H7 (cell line): Measurements from ENCODE around the gene MPPED2. TPM values are rescaled to one million over a fixed set of nuclear protein-coding genes. Genes with fewer than 3 reads are reported as not detected.

Experiments
- DNase-seq: peaks from one replicate; pipeline ENCODE4 v3.0.0; 2012
- H3K27me3 ChIP-seq: 2 replicates; pipeline ENCODE4 v1.6.0; 2011; ENCODE audit warnings: mild to moderate bottlenecking, low read length; ENCODE audit not compliant: control insufficient read depth, insufficient read depth
- H3K36me3 ChIP-seq: replicated peaks from 2 replicates; pipeline ENCODE4 v1.5.1; 2011; ENCODE audit warnings: low read length; ENCODE audit not compliant: control insufficient read depth, insufficient read depth
- H3K4me3 ChIP-seq: 2 replicates; pipeline ENCODE4 v1.5.1; 2011; ENCODE audit warnings: low read depth, mild to moderate bottlenecking, control low read depth, low read length, moderate library complexity; ENCODE audit not compliant: insufficient read depth
- total RNA-seq: library from RNA; depleted of rRNA; stranded (reverse); fragments of >200 nt; shearing (Covaris generic); gene quantifications from 2 replicates; pipeline ENCODE4 v1.2.3, GENCODE V29; 2014

Gene MPPED2
- total RNA-seq, 1 experiment from 2014 or later = 0.48 TPM

DNA sequence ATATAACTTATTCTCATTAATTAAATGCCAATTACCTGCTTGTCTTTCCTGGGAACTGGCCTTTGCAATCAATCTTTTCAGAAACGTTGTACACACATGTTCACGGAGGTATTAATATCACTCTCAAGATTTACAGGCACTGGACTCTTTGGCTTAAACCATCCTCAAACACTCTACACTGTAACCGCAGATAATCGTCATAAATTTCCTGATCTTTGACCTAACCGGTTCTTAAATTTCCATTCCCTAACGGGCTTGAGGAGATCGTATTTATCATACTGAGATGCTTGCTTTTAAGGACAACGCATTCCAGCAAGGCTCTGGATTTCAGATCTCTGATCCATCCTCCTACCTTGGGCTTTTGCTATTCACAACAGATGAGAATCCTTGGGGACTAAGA is 190.4 kb downstream of the MPPED2 start:
- DNase-seq = no peak
- Histone ChIP-seq H3K27me3 (no peaks in the 10 kb centered on the region), H3K36me3 (no peaks in the 10 kb centered on the region), H3K4me3 (no peak overlapping the region)

DNA sequence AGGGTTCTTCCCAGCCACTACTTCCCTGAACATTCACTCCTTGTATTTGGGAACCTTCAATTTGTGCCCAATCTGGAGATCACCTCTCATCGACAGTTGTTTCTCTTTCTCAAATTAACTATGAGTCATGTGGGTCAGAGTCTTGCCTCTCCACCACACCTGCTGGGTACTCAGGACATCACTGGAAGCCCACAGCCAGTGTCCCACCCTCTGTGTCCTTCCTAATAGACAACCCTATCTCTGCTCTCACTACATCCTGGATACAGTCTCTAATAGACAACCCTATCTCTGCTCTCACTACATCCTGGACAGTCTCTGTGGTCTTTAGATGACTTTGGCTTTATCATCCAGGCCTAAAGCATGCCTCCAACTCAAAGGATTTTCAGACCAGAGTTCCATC is 193.1 kb downstream of the MPPED2 start:
- DNase-seq = no peak
- no peaks in the 10 kb centered on the region for H3K36me3 ChIP-seq

DNA sequence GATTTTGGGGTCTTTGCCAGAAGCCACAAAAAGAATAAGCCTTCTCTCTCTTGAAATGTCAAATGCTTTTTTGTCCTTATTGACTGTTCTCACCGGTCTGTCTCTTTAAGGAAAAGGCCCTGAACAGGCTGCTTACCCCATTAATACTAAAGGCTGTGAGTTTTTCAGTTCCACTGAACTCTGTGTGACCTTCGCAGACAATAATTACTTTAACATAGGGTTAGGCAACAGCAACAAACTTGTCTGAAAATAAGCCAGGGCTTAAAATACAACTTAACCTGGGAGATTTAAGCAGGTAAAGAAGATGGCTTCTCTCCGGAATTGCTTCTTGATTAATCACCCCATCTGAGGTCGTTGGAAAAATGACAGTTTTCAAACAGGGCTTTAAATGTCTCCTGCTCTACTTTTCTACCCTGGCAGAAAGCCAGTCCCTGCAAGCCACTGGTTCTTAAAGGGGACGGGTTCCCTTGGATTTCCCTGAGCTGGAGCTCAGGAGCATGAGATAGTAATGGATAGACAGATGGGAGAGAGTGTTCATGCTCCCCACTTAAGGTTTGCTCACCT is 193.8 kb downstream of the MPPED2 start:
- no peaks in the 10 kb centered on the region for H3K27me3 ChIP-seq
- H3K4me3 ChIP-seq = no peak overlapping the region
- no peaks in the 10 kb centered on the region for H3K36me3 ChIP-seq
- DNase-seq = no peak

More for the DNA sequence above, 193.1 kb downstream of the MPPED2 start:
- no peak overlapping the region for H3K4me3 ChIP-seq
- no peaks in the 10 kb centered on the region for H3K27me3 ChIP-seq

DNA sequence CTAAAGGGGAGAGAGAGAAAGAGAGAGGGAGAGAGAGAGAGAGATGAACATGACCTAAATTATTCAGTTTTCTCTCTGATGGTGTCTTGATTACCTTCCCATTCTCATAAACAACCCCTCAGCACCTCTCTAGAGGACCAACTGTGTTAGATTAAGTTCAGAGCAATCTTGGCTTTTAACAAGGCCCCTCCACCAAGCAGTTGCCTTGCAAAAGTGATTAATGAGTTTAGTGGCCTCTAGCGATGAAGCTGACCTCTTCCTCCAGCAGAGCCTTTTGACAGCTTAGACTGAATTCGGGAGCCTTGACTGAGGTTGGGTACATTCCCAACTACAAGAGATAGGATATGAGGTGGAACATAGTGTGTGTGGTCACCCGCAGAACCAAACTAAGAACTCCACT is 197.2 kb downstream of the MPPED2 start:
- H3K27me3 ChIP-seq = no peaks in the 10 kb centered on the region
- no peak overlapping the region for H3K4me3 ChIP-seq
- DNase-seq = no peak
- H3K36me3 ChIP-seq = peaks cover 1% of the 10 kb centered on the region; the same call in 1 of the 2 replicates

DNA sequence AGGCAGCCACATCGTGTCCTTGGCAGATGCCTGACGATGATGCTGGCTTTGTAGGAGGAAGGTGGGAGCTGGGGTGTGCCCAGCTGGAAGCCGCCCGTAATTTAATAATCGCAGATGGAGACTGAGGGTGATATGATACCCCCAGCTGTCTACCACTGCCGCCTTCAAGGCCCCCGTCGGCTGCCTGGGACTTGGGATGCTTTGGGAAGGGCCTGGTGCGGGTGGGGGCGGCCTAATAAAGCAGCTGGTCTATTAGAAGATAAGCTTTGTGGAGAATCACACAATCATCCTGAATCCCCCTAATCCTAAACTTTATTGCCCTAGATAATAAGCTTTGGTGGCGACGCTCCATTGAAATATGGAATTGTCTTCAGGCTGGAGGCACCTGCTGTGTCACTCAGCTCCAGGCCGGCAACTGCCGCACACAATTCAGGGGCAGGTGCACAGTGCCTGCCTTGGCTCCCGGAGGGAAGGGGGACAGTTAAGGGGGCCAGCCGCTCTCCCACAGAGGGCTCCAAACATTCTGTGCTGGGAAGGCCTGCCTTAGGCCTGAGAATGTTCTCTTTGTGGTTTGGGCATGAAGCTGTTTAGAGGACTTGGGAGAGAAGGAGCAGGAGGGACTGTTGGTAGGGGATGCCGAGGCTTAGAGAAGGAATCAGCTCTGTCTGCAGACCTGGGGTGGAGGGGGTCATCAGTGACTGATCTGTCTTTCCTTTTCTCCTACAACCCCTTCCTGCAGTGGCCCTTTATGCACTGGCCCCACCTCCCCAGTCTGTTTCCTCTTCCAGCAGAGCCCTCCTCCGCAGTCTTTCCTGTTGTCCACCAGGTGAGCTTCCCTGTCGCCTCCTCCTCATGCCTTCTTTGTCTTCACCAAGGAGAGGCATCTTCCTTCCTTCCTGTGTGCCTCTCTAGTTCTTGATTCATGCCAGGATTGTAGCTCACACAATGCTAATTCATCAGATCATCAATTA is 198.0 kb downstream of the MPPED2 start:
- Histone ChIP-seq H3K27me3 (no peaks in the 10 kb centered on the region), H3K4me3 (no peak overlapping the region), H3K36me3 (peaks cover 1% of the 10 kb centered on the region; the same call in 1 of the 2 replicates)
- peak; percentile 31 for DNase-seq

DNA sequence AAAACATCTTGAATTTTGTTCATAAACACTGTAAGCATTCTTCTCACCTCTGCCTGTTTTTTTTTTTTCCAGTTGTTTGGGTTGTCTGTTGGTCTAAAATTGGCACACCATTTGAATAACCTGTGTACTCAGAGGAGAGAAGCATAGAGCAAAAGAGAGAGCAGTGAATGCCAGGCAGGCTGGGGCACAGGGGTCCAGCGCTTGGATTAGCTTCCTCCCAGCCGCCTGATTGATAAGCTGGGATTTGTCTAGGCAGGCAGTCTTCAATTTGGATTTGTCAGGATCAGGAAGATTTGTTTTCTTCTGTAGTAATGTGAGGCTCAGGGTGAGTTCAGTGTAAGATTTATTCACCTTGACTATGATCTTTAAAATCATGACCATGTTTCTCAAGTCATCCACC is 204.3 kb downstream of the MPPED2 start:
- DNase-seq = no peak
- no peak overlapping the region for H3K4me3 ChIP-seq
- no peaks in the 10 kb centered on the region for H3K27me3 ChIP-seq
- H3K36me3 ChIP-seq = peaks cover 1% of the 10 kb centered on the region; the same call in 1 of the 2 replicates

DNA sequence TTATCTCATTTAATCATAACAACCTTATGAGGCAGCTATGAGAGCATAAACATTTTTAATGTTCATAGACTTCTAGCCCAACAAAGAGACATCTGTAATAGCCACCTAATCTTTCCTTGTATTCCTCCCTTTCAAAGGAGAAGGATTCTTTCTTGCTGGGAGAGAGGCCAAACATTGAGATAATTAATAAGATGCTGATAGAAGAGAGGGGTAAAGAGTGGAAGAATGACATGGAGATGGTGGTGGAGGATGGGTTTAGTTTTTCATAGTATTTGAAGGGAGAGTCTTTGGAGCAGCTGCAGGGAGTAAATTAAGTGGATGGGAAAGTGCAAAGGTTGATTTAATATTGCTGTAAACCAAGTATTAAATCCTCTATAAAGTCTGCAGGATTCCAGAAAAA is 205.3 kb downstream of the MPPED2 start:
- no peaks in the 10 kb centered on the region for H3K27me3 ChIP-seq
- H3K36me3 ChIP-seq = no peaks in the 10 kb centered on the region
- H3K4me3 ChIP-seq = no peak overlapping the region
- DNase-seq = no peak

DNA sequence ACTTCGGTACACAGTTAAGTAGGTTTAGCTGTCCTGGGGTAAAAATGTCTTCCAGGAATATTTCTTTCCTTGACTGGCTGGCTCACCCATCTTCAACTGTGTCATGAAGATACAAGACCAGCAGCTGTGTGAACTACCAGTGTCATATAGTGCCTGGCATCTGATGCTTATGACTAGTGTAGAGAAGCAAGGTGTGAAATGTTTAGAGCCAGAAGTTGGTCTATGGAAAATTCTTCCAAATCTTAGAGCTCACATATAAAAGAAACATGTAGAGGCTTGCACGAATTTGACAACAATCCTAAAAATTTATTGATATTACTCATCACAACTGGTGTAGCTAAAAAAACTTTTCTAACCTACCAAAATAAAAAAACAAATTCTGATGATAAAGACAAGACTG is 208.8 kb downstream of the MPPED2 start:
- no peak for DNase-seq
- Histone ChIP-seq H3K27me3 (no peaks in the 10 kb centered on the region), H3K36me3 (no peaks in the 10 kb centered on the region), H3K4me3 (no peak overlapping the region)

DNA sequence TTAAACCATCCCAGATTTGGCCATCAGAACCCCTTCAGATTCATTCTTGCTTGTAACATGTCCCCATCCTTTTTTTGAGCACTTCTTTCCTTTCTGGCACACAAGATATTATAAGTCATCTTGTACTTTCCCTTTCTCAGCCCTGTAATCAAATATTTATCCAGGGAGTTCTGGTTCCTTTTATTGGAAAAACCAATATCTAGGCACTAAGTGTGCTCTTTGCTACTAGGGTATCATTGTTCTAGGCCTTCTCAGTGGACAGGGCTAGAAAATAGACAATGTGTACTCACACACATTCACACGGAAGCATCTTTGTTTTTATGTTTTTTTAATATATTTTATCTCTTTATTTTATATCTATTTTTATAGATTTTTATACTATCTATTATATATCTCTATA is 216.0 kb downstream of the MPPED2 start:
- DNase-seq = no peak
- Histone ChIP-seq H3K36me3 (no peaks in the 10 kb centered on the region), H3K27me3 (no peaks in the 10 kb centered on the region), H3K4me3 (no peak overlapping the region)

DNA sequence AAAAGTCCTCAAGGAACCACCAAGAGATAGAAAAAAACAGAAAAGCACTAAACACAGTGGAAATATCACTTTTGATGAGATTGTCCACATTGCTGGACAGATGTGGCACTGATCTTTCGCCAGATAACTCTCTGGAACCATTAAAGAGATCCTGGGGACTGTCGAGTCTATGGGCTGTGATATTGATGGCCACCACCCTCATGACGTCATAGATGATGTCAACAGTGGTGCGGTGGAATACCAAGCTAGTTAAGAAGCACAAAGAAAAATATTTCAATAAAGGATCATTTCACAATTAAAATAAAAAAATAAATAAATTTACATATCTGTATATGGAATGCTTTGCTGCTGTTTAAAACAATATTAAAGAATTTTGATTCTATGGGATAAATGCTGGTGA is 217.8 kb downstream of the MPPED2 start:
- no peaks in the 10 kb centered on the region for H3K36me3 ChIP-seq
- H3K27me3 ChIP-seq = no peaks in the 10 kb centered on the region
- H3K4me3 ChIP-seq = no peak overlapping the region
- no peak for DNase-seq

DNA sequence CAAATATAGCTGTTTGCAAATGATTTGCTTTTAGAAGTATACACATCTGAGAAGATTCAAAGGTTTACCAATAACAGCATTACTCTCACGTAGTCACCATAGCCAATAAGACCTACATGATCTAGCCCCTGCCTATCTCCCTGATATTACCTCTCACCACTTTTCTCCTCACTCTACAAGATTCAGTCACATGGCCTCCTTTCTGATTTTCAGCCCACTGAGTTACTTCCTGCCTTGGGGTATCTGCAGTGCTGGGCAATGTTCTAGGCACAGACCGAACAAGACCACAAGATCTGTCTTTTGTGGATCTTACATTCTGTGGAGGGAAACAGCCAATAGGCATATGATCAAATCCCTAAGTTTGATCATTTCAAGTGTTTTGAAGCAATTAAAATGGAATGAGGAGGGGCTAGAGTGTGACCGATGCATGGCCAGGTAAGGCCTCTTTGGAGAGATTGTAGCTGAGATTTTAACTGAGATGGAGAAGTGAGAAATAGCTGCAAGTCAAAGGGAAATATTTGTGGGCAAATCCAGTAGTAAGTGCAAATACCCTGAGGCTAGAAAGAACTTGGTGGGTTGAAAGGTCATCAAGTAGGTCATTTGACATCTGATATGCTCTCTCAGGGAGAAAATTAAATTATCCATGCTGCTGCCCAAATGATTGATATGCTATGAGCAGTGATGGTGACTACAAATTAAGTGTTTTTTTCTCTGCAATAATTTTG is 220.2 kb downstream of the MPPED2 start:
- Histone ChIP-seq H3K27me3 (no peaks in the 10 kb centered on the region), H3K36me3 (no peaks in the 10 kb centered on the region), H3K4me3 (no peak overlapping the region)
- DNase-seq = no peak

DNA sequence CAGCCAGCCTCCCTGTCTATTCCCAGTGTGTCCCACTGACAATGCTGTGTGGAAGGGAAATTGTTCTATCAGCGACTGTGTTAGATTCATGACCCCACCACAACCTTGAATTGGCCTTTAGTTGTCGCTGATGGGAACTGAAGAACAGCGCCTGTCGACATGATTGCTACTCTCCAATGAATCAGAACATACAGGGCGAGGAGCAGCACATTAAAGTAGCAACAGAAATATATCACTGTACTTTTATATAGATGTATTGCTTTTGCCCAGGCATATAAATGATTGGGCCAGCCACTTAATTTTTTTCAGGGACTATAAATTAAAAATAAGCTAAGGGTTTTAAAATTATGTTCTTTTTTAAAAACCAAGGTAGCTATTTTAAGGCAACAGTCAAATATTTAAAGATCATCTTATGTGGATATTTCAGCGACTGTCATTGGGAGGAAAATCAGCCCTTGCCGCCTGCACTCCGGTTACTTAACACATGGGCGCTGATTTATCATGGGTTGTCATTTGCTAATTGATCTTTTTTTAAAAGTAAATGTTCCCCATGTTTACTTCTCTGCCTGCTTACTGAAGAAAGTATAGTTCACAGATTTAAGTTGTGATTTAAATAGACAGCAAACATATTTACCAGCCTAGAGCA is 221.2 kb downstream of the MPPED2 start:
- DNase-seq = no peak
- Histone ChIP-seq H3K36me3 (no peaks in the 10 kb centered on the region), H3K27me3 (no peaks in the 10 kb centered on the region), H3K4me3 (no peak overlapping the region)

DNA sequence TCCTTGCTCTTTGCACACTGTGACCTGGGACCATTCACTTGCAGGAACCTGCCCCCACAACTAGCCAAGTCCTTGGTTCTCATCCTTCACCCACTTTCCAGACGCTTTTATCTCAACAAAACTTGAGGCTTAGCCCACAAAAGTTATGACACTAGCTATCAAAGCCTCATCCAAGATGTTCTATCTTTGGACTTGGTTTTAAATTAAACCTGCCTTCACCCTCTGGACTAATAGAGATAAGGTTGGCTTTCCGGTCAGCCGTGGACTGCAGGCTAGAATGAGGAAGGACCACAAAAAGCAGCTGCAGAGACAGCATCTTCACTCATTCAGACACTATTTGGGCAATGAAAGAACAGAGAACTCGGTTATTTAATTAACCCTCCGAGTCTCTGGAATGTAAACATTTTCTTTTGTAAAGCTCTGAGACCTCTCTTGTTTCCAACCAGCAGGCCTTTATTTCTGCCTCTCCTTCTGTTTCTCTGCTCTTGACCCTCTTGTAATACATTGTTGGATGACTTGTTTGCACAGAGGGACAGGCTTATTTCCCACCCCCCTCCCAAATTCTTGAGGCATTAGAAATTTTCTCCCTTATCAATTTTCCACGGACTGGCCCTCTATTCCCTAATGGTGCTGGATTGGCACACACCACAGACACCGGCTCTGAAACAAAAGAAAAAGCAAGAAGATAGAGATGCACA is 221.9 kb downstream of the MPPED2 start:
- DNase-seq = no peak
- H3K36me3 ChIP-seq = no peaks in the 10 kb centered on the region
- no peaks in the 10 kb centered on the region for H3K27me3 ChIP-seq
- no peak overlapping the region for H3K4me3 ChIP-seq

DNA sequence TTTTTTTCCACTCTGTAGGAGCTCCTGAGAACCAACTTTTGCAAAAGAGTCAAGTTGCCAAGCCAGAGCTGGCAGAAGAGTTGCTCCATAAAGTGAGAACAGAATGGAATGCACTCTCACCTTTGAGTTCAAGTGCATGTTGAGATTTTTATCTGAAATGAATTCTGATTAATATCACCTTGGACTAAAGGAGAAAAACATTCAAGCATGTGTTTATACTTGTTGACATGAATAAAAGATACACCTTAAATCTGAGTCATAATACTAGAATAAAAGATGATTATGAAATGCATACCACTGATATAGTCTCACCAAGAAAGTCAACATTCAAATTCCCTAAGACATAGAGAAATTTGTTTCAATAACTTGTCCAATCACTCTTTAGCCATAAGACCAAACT is 225.4 kb downstream of the MPPED2 start:
- DNase-seq = no peak
- H3K4me3 ChIP-seq = no peak overlapping the region
- no peaks in the 10 kb centered on the region for H3K36me3 ChIP-seq
- H3K27me3 ChIP-seq = no peaks in the 10 kb centered on the region
